ENCODE data around the gene PSMB8.

- no peak for TF ChIP-seq CTCF (IDR thresholded peaks at IDR 0.05)
- TF ChIP-seq POLR2AphosphoS5 (IDR thresholded peaks at IDR 0.05): no peak
- no peak for TF ChIP-seq POLR2A (IDR thresholded peaks at IDR 0.05)
- no peak for TF ChIP-seq EP300 (IDR thresholded peaks at IDR 0.05)
Observed at GRCh38 chr6:32836873-32837272, 7.0 kb downstream of the PSMB8 start.

Measured in sigmoid colon (tissue), 4 donors.